NCI-H146 treated with DMSO at 0.1 percent for 48 hours (cell line): Measurements from ENCODE around the gene HIVEP3.

Experiments
- DNase-seq: peaks from one replicate; lab custom pipeline; 2025; ENCODE audit not compliant: unreplicated experiment; lab: John Stamatoyannopoulos, UW

Gene HIVEP3

GRCh38 chr1:41766041-41766440 is 152.7 kb downstream of the HIVEP3 start:
- no peak for DNase-seq

GRCh38 chr1:41765152-41765551 is 153.6 kb downstream of the HIVEP3 start:
- no peak for DNase-seq

- no peak for DNase-seq
These were observed 154.1 kb downstream of the HIVEP3 start for GRCh38 chr1:41764656-41765055.

DNA sequence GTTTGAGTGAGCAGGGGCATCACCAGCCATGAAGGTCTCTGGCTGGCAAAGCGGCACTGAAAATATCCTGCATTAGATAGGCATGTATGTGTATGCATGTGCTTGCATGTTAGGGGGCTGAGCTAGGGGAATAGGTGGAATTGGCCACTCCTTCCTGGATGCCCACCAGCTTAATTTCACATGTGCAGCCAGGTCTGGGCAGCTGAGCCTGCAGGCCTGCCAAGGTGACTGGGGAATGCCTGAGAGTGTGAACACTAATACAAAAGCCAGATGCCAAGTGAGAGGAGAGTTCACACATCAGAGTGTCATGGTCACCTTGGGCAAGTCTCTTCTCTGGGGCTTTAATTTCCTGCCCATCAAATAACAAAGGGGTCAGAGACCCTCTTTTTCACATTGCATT is 155.9 kb downstream of the HIVEP3 start:
- no peak for DNase-seq

GRCh38 chr1:41762251-41762650 is 156.5 kb downstream of the HIVEP3 start:
- no peak for DNase-seq

- DNase-seq: no peak
These were observed 159.7 kb downstream of the HIVEP3 start for GRCh38 chr1:41758904-41759548.

DNA sequence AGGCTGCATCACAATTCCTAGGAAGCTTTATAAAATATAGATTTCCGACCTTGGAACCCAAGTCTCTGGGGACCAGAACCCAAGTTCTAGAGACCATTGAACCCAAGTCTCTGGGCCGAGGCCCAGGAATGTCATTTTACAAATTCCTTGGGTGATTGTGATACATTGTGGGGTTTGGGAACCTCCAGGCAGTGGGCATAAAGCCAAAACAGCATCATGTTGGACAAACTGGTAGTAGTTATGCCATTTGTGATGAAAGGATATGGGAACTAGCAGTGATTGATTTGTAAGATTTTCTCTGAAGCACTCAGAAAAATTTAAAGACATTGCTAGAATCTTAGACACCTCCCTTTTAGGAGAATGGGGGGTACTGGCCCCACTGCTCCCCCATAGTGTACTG is 160.2 kb downstream of the HIVEP3 start:
- no peak for DNase-seq

- no peak for DNase-seq
These were observed 164.2 kb downstream of the HIVEP3 start for GRCh38 chr1:41754540-41754939.

DNA sequence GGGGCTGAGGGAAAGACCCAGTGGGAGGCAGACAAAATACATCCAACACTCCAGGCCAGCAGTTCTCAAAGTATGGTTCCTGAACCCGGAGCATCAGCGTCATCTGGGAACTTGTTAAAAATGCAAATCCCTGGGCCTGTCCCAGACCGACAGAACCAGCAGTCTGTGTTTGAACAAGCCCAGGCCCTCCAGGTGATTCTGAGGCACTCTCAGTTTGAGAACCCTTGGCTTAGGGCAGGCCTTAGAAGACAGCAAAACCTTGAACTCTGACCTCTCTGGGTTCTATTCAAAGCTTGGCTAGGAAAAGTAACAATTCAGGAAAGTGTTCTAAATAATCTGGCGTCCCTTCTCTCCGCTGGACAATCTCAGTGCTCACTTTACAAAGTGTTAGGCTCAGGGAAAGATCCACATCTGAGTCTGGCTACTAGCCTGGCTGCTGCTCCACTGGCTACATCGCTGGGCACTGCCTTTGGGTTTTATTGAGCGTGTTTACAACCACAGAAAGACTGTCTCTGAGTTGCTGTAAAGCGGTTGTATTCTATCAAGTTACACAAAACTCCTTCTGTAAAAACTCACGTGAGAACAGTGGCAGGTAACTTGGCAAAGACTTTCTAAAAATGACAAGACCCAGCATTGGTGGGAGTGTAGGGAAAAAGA is 166.1 kb downstream of the HIVEP3 start:
- no peak for DNase-seq

DNA sequence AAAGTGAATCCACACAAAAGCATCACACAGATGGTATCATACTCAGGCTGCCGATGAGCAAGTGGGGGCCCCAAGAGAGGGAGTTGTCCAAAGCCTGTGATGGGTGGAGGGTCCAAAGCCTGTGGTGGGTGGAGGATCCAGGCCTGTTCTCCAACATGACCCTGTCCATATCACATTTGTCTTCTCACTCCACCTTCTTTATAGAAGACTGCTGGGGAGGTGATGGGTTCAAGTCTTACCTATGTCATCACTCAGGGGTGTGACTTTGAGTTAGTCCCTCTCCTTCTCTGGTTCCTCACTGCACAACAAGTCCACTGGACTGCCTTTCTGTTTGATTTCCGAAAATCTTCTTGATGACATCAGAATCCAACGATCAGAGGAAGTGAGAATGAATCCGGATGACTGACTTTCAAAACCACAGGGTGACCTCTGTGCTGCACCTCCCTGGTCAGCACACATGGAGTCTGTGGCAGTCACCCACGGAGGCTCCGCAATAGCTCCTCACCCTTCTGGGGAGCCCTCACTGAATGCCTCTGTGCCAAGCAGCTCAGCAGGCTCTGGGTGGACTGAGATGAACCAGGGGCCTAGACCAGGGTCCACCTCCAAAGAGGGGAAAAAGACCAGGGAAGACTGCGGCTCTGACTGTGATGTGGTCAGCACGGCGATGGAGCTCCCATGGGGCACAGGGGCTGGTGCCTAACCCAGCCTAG is 166.8 kb downstream of the HIVEP3 start:
- DNase-seq: no peak

DNA sequence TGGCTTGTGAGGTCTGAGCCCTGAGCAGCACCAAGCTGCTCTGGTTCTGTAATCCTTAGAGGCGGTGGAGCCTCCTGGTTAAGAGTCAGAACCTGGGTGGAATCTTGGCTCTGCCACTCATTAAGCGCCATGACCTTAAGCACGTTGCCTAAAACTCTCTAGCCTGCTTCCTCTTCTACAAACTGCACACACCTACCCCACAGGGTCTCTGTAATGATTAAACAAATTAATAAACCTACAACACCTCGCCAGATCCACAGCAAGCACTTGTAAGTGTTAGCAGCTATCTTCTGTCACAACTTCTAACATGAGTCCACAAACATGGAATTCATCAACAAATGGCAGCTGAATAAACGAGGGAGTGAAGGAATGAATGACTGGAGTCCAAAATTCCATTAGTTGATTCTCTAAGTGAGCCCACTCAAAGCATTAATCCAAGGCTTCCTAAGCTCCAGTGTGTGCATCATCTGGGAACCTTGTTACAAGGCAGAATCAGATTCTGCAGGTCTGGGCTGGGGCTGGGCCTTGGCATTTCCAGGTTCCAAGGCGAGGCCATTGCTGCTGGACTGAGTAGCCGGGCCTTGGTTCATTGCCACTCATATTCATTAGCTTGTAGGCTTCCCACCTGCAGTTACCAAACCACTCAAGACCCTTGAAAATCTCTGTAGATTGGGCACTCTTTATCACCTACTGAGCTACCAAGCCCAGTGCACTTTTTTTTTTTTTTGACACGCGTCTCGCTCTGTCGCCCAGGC is 168.6 kb downstream of the HIVEP3 start:
- no peak for DNase-seq

DNA sequence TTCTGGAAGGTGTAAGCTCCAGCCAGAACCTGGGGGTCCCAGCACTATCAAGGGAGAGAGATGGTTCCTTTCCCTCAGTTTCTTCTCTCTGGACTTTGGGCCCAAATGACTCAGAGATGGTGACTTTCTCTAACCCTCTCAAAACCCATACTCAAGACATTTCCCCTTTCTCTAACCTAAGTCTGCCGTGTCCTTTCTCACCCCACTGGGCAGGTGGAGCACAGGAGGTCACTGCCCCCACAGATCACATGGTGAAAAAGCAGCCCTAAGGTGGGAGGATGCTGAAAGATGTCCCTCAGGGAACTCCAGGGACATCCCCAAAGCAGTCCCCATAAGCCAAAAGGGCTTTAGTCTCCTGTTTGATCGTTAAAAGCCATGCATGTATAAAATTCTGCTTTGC is 173.7 kb downstream of the HIVEP3 start:
- DNase-seq: no peak

DNA sequence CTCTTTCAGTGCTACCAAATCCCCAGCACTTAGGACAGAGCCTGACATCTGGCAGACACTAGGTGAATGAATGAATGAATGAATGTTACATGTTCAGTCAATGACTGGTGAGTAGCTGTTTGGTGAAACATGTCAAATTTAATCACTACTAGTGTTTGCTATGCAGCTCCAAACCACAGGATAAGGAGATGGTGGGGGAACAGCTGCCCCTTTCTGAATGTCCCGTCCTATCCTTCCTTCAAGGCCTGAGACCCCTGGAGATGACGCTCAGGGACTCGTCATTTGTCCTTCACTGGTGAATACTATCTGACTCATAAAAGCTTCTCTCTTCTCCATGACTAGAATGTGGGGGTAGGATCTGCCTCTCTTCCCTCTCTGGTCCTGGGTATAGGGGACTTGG is 175.4 kb downstream of the HIVEP3 start:
- no peak for DNase-seq

GRCh38 chr1:41742219-41742618 is 176.5 kb downstream of the HIVEP3 start:
- peak; percentile 56 for DNase-seq

- no peak for DNase-seq
These were observed 177.5 kb downstream of the HIVEP3 start for GRCh38 chr1:41741244-41741643.

- DNase-seq: no peak
These were observed 178.0 kb downstream of the HIVEP3 start for GRCh38 chr1:41740630-41741239.

- no peak for DNase-seq
These were observed 178.7 kb downstream of the HIVEP3 start for GRCh38 chr1:41740058-41740457.

GRCh38 chr1:41739061-41739955 is 179.4 kb downstream of the HIVEP3 start:
- no peak for DNase-seq

- DNase-seq: no peak
These were observed 180.2 kb downstream of the HIVEP3 start for GRCh38 chr1:41738475-41738874.

DNA sequence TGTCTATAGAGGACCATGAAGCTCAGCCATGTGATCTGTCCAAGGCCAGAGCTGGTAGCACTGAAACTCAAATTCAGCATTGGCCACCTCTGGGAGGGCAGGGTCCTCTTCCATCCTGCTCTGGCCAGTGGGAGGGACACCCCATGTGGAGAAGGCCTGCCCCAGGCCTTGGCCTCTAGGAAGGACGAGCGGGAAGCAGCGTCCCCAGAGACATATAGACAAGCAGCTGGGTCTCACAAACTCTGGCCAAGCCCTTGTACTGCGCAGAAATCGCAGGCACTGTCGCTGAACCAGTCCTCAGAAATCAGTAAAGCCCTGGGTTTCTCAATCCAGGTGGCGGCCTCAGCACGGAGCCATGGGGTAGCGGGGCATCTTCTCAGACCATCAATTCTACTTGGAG is 180.7 kb downstream of the HIVEP3 start:
- DNase-seq: no peak
